A204.1 (cell line): ENCODE measurements around the gene FPR2.
"Not testable (repeated sequence)": the region's sequence is repeated elsewhere in the genome, so short reads cannot be mapped to it uniquely, and the experiment has no call there.

Source experiments
- FAIRE-seq: peaks from 2 replicates; lab custom pipeline; 2012; peaks lifted over from hg19 to GRCh38; lab: Jason Lieb, UNC

The FPR2 gene

DNA sequence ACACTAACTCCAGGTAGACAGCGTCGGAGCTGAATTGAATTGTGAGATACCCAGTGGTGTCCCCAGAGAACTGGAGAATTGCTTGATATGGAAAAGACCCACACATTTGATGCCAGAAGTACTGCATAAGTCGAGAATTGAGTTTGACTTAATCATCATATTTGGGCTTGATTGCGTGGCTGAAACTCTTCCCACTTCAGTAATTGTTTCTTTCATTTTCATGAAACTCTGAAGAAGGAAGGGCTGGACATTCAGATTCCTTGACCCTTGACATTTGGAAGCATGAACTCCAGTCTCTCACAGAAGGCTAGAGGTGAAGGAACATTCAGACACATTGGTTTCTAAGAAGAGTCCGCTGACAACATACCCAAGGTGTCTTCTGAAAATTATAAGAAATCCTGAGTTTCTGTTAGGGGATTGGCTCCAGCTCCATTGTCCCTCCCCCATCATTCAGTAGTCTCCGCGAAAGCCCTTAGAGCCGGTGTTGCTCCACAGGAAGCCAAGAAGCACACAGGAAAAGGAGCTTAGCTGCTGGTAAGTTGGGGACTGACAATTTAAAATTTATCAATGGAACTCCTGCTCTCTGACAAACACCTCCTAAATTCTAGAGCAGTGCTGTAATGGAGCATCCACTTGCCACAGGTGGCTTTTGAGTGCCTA lies at the start of gene FPR2:
Gene FPR2, plus strand, starts transcription at position 484 of the 660 bp plus-strand sequence. CDS start 7,479 bp downstream, outside the sequence.
- FAIRE-seq, result no peak

- no peak for FAIRE-seq
These were observed 49.3 kb upstream of the FPR2 start for GRCh38 chr19:51711702-51712101.

- no peak for FAIRE-seq
These were observed 48.4 kb upstream of the FPR2 start for GRCh38 chr19:51712461-51713081.

DNA sequence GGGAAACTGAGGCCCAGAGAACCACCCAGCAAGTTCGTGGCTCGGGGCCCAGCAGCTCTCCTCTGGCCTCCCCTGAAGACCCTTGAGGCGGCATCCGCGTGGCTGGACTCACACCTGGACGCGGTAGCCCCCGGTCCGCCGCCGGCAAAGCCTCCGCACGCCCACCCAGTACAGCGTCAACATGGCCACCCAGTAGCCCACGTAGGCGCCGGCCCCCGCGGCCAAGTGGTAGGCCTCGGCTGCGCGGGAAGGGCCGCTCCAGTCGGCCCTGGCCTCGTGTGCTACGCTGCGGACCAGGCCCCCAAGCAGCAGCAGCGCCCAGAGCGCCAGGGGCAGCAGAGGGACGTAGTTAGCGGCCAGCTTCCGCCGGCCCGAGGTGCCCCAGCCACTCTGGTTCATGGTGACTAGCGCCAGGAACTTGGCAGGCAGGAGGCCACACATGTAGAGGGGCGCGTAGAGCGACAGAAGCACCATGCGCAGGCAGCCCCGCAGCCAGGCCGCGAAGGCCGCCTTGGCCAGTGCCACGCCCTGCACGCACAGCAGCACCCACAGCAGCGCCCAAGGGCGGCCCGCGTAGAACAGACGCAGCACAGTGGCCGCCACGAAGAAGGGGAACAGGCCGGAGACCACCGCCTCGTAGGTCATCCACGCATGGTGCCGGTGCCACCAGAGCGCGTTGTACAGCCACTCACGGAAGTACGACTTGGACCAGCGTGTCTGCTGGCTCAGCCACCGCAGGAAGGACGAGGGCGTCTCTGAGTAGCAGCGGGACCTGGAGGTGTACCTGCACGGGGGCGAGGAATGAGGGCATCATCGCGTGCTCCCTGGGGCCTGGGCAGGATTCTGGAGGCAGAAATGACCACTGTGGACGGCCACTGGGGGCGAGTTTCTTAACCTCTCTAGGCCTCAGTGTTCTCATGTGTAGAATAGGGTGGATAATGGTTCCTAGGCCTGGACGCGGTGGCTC lies 47.4 kb upstream of the FPR2 start:
- no peak for FAIRE-seq

GRCh38 chr19:51714848-51715247 lies 46.1 kb upstream of the FPR2 start:
- FAIRE-seq, result no peak

DNA sequence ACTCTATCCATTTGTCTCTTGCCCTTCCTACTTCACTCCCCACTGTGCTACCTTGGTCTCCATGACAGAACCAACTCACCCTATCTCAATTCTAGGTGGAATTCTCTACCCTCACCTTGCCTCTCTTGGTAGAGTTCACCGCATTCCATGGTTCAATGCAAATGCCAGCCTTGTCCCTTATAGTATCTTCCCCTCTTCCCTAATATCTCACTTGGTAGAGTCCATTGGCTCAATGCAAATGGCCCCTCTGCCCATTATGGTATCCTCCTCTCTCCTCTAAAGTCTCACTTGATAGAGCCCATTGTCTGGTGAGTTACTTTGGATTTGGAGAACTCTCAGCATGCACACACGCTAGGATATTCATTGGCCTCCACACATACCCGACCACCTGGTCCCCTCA lies 45.1 kb upstream of the FPR2 start:
- no peak for FAIRE-seq

DNA sequence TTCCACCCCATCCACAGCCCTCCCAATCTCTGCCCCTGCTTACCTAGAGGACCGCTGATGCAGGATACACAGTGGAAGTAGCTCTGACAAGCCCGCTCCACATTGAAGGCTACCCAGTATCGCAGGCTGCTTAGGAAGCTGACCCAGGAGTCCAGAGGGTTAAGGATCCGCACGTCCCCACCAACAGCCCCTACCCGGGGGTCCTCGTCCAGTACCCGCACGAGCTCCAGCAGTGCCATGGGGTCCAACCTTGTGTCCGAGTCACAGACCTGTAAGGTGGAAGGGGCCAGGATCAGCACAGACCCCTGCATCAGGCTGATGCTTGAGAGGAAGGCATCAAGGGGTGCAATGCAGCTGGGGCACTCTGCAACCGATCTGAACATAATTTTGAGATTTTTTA lies 44.1 kb upstream of the FPR2 start:
- FAIRE-seq, result no peak

GRCh38 chr19:51719251-51719988 lies 41.6 kb upstream of the FPR2 start:
- no peak for FAIRE-seq

GRCh38 chr19:51721905-51722304 lies 39.1 kb upstream of the FPR2 start:
- FAIRE-seq, result no peak

DNA sequence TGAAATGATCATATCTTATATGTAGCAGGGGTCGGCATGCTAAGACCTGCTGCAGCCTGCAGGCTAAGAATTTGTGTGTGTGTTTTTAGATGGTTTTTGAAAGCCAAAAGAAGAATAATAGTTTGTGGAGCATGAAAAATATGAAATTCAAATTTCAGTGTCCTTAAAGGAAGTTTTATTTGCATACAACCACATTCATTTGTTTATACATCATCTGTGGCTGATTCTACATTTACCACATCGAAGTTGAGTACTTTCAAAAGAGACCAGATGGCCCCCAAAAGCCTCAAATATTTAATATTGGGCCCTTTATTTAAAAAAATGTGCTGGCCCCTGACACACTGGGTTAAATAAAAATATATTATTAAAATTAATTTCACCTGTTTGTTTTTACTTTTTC lies 38.5 kb upstream of the FPR2 start:
- FAIRE-seq, result no peak

DNA sequence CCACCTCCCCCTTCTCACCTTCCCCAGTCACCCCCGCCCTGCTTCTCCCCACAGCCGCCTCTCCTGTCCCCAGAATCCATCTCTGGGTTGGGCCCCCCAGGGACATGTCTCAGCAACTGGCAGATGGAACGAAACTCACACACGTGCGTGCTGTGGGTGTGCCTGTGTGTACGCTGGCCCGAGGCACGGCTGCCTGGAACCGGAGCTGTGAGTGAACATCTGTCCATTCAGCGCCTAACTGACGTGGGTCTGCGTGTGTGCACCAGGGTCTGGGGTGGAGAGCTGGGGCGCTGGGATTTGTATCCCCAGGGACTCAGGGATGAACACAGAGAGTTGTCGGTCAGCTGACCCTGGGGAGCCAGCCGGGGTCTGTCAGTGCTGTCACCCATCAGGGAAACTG lies 36.4 kb upstream of the FPR2 start:
- FAIRE-seq, result no peak

- FAIRE-seq, result no peak
These were observed 34.9 kb upstream of the FPR2 start for GRCh38 chr19:51726049-51726448.

- no peak for FAIRE-seq
These were observed 33.6 kb upstream of the FPR2 start for GRCh38 chr19:51727349-51727880.

DNA sequence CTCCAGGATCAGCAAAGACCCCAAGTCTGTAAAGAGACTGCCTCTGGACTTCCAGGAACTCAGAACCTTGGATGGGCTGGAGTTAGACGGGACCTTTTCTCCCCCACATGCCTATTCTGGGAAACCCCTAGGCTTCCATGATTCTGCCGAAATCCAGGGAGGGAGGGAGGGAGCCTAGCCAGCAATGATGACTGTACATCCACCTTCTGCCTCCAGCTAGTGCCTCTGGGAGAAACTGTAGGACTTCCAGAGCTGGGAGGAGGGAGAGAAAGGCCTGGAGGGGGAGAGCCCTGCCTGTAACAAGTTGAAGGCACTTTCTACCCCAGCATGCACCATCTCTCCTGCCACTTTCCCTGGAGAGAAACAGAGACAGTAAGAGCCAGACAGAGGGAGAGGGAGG lies 31.2 kb upstream of the FPR2 start:
- no peak for FAIRE-seq

GRCh38 chr19:51733742-51734522 lies 27.0 kb upstream of the FPR2 start:
- no peak for FAIRE-seq

GRCh38 chr19:51735759-51736449 lies 25.1 kb upstream of the FPR2 start:
- no peak for FAIRE-seq

DNA sequence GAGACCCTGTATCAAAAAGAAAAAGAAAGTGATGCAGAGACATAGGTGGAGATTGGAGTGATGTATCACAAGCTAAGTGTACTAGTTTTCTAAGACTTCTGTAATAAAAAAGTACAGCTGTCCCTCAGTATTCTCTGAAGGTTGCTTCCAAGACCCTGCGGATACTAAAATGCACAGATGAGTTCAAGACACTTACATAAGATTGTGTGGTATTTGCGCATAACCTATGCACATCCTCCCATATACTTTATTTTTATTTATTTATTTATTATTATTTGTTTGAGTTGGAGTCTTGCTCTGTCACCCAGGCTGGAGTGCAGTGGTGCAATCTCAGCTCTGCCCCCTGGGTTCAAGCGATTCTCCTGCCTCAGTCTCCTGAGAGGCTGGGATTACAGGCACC lies 23.6 kb upstream of the FPR2 start:
- FAIRE-seq, result no peak

DNA sequence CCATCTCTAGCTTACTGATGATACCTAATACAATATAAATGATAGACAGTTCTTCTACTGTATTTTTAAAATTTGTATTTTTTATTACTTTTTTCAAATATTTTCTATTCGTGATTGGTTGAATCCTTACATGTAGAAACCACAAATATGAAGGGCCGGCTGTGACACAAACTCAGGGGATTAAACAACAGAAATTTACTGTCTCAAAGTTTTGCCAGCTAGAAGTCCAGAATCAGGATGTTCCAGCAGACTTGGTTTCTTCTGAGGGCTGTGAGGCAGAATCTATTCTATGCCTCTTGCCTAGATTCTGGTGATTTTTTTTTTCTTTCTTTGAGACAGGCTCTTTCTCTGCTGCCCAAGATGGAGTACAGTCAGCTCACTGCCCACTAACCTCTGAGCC lies 23.1 kb upstream of the FPR2 start:
- no peak for FAIRE-seq

GRCh38 chr19:51738523-51738922 lies 22.5 kb upstream of the FPR2 start:
- not testable (repeated sequence) for FAIRE-seq

DNA sequence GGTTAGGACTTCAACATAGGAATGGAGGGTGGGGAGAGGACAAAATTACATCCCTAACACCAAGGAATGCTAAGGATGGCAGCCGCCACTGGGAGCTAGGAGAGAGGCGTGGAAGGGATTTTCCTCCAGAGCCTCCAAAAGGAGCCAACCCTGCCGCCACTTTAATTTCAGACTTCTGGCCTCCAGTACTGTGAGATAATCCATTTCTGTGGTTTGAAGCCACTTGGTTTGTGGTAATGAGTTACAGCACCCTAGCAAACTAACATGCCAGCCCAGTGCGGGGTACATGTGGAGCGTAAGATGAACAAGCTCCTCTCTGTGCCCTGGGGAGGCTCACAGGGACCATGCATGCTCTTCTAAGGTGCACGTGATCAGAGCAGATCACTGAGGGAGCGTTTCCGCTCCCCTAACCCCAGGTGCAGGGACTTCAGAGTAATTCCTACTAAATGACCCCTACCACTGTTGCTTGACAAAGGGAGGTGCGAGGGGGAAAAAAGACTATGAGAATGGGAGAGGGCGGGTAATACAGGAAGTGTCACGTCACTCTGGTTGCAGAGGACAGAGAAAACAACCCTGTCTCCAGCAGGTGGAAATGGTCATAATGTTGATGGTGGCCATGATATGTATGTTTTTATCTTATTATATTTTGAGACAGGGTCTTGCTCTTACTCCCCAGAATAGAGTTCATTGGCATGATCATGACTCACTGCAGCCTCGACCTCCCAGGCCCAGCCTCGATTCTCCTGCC lies 21.3 kb upstream of the FPR2 start:
- FAIRE-seq, result no peak
